ENCODE data around the gene LYPD3.
"Not testable (repeated sequence)": the region's sequence is repeated elsewhere in the genome, so short reads cannot be mapped to it uniquely, and the experiment has no call there.

The LYPD3 gene

DNA sequence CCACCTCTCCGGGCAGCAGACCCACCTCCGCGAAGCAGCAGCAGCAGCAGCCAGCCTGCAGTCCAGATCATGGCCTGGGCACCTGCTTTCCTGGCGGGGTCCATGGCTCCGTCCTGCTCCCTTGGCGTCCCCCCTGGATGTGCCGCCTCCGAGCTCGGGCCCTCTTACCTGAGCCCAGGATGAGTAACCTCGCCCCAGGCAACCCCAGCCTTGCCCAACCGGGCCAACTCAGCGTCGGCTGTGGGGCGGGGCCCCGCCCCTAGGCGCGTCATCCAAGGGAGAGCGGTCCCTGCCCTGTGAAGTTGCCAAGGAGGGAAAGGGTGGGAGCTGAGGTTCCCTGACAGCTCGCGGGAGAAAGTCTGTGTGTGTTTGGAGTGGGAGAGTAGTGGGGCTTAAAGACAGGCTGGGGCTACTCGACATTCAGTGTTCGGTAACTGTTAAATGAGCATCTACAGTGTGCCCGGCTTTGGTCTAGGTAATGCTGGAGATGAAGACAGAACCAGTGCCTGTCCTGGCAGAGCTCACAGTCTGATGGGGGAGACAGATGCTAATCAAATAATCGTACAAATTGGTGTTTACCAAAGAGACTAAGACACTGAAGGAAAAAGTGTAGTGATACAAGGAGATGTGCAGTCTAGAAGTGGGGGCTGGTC lies at the start of gene LYPD3:
Gene LYPD3, minus strand, starts transcription at position 141 of the 653 bp plus-strand sequence. Its CDS starts 37 bp downstream, at position 104.
- no peak for DNase-seq (ENCODE audit: low read depth, low spot score)

DNA sequence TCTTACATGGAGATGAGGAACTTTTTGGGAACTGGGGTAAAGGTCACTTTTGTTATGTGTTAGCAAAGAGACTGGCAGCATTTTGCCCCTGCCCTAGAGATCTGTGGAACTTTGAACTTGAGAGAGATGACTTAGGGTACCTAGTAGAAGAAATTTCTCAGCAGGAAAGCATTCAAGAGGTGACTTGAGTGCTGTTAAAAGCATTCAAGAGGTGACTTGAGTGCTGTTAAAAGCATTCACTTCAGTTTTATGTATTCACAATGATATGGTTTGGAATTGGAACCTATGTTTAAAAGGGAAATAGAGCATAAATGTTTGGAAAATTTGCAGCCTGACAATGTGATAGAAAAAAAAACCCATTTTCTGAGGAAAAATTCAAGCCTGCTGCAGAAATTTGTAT lies 47.0 kb upstream of the LYPD3 start:
- DNase-seq (ENCODE audit: low read depth, low spot score), result not testable (repeated sequence)

DNA sequence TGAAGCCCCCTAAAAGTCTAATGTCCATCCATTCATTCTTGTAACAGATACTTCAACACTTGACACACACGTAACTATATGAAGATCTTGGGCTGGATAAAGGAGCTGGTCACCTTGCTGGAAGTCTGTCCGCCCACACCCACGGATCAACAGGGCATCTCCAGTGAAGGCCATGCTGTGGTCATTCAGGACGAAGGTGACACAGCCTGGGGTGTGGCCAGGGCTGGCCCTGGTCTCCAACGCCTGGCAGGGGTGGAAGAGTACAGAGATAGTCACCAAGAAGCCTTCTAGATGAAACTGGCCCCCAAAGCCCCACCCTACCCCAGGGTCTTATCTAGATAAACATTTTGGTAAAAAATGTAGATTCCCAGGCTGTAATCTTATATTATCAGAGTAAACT lies 45.9 kb upstream of the LYPD3 start:
- no peak for DNase-seq (ENCODE audit: low read depth, low spot score)

DNA sequence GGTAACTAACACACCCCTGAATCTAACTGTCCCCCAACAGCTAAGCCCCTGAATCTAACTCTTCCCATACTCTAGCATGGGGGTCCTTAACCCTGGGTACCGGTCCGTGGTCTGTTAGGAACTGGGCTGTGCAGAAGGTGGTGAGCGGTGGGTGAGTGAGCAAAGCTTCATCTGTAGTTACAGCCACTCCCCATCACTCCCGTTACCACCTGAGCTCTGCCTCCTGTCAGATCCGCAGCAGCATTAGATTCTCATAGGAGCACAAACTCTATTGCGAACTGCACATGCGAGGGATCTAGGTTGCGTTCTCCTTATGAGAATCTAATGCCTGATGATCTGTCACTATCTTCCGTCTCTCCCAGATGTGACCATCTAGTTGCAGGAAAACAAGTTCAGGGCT lies 45.3 kb upstream of the LYPD3 start:
- no peak for DNase-seq (ENCODE audit: low read depth, low spot score)

DNA sequence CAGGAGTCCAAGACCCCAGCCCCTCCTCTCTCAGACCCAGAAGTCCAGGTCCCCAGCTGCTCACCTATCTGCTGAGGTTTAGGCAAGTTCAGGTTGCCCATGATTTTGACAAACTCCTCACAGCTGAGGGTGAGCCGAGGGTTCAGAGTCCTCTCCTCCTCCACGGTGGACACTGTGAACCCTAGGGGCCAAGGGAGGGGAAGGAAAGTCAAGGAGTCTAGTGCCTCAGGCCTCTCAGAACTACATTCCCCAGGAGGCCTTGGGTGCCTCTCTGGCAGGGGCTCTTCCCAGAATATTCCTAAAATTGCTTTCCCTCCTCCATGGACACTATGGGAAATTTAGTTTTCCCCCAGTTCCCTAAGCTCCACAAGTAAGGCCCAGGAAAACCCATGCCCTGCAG lies 42.5 kb upstream of the LYPD3 start:
- DNase-seq (ENCODE audit: low read depth, low spot score), result no peak

DNA sequence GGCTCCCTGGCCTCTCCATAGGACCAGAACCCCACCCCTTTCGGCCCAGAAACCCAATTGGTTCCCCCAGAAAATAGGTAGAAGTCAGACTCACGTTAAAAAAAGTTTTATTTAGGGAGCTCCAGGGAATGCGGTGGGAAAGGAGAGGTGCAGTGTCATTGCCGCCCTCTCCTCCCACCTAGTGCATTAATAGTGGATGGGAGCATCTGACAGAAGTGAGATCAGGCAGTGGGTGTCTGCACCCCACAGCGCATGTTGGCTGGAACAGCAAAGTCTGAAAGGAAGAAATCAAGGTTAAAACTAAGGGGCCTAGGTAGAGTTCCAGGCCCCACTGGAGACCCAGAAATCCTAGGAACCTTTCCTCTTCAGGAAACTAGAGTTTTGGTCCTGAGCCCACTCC lies 41.2 kb upstream of the LYPD3 start:
- no peak for DNase-seq (ENCODE audit: low read depth, low spot score)

DNA sequence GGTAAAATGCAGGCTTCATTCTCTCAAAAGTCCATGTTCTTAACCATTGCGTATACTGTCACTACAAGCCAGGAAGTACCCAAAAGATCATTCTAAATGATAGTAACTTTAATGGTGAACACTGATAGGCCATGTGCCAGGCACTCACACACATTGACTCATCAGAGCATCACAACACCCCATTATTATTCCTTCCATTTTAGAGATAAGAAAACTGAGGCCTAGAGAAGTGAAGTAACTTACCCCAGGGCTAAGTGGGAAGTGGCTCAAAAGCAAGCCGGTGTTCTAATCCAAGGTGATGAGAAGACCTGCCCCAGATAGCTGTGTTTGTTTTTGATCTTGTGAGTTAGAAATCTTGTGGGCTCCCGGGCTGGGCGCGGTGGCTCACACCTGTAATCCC lies 40.5 kb upstream of the LYPD3 start:
- no peak for DNase-seq (ENCODE audit: low read depth, low spot score)

DNA sequence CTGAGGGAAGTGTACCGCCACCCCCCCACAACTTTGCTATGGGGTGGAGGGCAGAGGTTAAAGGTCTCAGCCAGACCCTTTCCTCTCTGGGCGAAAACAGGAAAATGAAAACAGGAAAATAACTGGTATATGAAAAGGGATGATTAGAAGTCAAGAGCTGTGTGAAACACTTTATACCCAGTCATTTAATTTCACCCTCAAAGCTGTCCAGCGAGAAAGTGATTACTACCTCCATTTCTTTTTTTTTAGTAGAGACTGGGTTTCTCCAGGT lies 39.7 kb upstream of the LYPD3 start:
- no peak for DNase-seq (ENCODE audit: low read depth, low spot score)

DNA sequence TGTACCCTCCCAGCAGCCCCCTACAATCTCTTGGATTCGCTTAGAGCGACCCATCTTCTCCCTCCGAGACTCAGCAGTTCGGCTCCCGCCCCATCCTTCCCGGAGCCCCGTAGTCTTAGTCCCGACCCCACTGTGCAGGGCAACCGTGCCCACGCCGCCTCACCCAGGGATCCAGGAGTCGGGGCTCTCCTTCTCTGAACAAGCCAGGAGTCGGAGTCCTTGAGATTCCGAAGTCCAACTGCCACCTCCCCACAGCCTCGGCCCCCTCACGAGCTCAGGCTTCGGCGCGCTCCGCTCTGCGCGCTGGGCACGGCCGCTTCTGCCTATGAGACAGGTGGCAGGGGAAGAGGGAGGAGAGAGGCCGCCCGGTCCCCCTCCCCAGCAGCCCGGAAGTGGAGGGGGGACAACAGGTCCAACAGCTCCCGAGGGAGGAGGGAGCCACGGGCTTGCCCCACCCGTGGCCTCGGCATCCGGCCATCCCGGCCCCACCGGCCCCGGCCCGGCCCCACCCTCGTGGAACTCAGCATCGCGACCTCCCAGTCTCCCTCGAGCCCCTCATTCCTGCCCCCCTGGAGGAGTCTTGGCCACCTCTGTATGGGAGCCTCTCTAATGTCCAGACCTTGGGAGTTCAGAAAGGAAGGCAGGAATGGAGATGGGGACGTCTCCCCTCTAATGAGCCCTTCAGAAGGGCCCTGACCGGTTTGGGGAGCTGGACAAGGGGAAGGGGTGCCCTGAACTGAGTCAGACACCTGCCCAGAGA lies 39.2 kb upstream of the LYPD3 start, which contains the start of gene PHLDB3:
Gene PHLDB3, minus strand, starts transcription at position 321 of the 760 bp plus-strand sequence. CDS start 628 bp downstream, outside the sequence.
- DNase-seq (ENCODE audit: low read depth, low spot score), result no peak

DNA sequence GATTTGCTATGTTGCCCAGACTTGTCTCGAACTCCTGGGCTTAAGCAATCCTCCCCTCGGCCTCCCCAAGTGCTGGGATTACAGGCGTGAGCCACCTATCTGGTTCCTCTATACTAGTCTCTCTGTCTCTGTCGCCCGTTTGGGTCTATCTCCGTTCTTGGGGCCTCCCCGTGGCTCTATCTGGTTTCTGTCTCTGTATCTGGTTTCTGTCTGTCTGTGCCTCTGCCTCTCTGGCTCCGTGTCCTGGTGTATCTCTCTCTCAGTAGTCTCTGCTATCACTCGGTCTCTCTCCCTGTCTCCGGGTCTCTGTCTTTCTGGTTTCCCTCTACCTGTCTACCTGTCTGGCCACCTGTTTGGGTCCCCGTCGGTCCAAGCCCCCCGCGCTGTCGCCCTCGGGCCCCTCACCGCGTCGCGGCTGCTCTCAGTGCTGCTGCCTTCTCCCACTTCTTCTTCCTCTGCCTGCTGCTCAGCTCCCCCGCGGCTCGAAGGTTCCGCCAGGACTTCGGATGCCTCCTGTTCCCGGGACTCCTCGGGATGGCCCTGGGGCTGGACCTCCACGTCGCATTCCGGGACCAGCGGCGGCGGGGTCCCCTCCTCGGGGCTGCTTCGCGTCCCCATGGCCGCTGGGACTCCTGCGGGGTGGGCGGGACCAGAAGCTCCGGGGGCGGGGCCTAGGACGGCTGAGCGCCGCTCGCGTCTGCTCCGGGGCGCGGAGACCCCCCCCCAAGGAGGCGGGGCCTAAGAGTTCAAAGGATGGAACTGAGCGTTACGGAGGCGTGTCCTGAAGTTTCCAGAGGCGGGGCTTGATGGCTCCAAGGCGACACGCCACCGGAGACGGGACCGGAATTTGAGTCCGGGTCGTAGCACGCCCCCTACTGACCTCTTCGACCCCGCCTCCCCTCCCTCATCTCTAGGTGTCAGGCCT lies 38.4 kb upstream of the LYPD3 start:
- DNase-seq (ENCODE audit: low read depth, low spot score), result peak; percentile 61

DNA sequence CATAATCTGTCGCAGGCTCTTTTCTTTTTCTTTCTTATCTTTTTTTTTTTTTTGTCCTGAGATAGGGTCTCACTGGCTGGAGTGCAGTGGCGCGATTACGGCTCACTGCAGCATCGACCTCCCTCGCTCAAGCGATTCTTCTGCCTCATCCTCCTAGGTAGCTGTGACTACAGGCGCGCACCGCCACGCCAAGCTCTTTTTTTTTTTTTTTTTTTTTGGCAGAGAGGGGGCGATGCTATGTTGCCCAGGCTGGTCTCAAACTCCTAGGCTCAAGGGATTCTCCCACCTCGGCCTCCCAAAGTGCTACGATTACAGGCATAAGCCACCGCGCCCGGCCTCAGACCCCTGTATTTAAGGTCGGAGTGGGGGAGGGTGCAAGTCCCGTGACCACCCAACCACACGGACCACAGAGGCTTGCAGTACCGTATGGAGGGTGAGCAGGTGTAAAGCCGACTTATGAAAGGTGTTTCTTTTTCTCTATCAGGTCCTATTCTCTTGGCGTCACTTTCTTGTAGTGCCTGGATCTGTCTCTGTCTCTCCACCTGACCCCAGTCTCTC lies 37.1 kb upstream of the LYPD3 start:
- DNase-seq (ENCODE audit: low read depth, low spot score), result no peak

DNA sequence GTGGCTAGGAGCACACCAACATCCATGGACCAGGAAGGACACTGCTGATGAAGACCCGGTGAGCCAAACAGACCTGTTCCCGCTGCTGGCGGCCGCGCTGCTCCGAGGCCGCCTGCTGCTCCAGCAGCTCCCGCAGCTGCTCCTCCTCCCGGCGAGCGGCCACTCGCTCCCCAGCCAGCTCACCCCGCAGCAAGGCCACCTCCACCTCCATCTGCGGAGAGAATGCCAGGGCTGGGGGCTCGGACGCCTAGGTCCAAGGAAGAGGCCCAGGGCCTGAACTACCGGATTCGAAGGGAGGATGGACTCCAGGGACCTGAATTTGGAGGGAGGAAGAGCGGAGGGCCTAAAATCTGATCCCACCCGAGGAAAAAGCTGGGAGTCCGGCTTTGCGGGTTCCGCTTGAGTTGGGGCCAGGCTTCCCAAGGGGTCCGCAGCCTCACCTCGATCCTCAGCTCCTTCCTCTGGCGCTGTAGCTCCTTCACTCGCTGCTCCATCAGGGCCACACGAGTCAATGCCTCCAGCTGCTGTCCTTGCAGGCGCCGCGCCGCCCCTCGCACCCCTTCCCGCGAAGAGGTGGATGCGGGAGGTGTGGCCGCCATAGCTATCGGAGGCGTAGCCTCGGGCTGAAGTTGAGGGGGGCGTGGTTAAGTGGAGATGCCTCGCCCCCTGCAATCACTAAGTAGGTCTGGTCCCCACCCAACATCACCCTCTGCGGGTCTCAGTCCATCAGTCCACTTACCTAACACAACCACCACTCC lies 36.4 kb upstream of the LYPD3 start:
- DNase-seq (ENCODE audit: low read depth, low spot score), result no peak

DNA sequence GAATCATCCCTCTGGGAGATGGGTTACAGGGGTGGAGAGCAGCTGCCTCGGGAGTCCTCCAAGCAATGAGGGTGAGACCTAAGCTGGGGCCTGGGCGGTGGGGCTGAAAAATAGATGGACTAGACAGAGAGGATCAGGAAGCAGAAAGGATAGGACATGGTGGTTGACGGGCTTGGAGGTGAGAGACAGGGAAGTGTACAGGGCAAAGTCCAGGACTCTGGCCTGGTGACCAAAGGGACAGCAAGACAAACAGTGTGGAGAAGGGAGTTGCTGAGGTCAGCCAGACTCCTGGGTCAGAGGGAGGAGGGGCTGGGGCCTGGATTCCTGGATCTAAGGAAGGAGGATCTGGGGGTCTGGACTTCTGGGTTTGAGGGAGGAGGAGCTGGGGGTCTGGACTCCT lies 33.6 kb upstream of the LYPD3 start:
- DNase-seq (ENCODE audit: low read depth, low spot score), result no peak

DNA sequence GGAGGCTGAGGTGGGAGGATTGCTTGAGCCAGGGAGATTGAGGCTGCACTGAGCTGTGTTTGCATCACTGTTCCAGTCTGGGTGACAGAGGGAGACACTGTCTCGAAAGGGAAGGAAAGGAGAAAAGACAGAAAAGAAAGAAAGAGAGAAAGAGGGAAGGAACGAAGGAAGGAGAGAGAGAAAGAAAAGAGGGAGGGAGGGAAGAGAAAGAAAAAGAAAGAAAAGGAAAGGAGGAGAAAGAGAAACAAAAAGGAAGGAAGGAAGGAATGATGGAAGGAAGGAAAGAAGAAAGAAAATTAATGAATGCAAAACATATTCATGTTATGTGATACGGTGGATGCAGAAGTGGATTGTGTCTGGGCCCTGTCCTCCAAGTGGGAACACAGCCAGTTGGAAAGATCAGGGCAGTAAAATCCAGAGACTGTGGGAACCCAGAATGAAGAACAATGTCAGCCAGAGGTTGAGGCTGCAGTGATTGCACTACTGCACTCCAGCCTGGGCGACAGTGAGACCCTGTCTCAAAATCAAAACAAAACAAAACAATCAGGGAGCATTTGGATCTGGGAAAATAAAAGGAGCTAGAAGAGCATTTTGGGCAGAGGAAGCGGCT lies 32.9 kb upstream of the LYPD3 start:
- DNase-seq (ENCODE audit: low read depth, low spot score), result no peak

DNA sequence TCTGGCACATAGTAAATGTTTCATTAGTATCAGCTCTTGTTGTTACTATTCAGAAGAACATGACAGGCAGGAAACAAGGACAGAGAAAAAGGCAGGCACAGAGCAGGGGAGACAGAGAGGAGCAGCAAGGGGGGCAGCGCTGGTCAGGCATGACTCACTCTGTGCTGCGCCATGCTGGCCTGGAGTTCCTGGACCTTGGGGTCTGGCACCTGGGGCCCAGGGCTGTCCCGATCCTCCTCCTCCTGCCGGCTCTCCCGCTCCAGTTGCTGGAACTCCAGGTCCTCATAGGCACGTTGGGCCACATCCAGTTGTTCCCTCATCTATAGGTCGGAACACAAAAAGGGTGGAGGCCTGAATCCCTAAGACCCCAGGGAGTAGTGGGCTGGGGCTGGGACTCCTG lies 31.6 kb upstream of the LYPD3 start:
- no peak for DNase-seq (ENCODE audit: low read depth, low spot score)

DNA sequence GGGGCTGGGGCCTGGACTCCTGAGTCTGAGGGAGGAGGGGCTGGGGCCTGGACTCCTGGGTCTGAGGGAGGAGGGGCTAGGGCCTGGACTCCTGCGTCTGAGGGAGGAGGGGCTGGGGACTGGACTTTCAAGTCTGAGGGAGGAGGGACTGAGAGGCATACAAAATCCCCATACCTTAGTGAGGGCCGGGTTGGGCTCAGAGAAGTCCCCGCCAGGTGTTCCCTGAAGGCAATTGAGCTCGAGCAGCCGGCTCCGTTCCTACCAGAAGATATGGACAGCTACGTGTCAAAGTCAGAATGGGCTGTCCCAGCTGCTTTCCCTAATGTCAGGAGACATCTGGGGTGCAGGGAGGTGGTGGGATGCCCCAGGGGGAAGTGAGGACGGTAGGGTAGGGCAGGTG lies 29.7 kb upstream of the LYPD3 start:
- no peak for DNase-seq (ENCODE audit: low read depth, low spot score)

DNA sequence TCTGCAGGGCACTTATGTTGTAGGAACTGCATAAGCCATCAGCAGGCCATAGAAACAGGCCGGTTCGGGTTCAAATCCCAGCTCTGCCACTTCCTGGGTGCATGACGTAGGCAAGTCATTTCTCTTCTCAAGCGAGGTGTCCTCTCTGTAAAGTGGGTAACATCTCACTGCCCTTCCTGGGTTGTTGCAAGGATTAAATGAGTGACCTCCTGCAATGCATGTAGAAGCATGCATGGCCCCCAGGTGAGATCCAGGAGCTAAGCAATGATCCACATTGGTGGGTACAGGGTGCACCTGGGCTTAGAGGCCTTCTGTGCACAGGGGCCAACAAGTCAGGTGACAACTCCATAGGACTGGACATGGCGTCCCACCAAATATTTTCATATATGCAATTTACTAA lies 25.4 kb upstream of the LYPD3 start:
- DNase-seq (ENCODE audit: low read depth, low spot score), result no peak

DNA sequence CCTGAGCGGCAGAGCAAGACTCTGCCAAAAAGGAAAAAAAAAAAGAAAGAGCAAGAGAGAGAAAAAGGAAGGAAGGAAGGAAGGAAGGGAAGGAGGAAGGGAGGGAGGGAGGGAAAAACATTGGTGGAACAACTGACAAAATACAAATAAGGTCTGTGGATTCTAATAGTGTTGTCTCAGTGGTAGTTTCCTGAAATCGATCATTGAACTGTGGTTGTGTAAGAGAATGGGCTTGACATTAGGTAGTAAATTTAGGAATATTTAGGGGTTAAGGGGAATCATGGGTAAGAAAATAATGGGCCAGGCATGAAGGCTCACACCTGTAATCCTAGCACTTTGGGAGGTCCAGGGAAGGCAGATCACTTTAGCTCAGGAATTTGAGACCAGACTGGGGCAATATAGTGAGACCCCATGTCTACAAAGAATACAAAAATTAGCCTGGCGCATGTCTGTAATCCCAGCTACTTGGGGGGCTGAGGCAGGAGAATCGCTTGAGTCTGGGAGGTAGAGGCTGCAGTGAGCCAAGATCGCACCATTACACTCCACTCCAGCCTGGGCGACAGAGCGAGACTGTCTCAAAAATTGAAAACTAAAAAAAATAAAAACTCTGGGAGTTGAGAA lies 24.7 kb upstream of the LYPD3 start:
- no peak for DNase-seq (ENCODE audit: low read depth, low spot score)

DNA sequence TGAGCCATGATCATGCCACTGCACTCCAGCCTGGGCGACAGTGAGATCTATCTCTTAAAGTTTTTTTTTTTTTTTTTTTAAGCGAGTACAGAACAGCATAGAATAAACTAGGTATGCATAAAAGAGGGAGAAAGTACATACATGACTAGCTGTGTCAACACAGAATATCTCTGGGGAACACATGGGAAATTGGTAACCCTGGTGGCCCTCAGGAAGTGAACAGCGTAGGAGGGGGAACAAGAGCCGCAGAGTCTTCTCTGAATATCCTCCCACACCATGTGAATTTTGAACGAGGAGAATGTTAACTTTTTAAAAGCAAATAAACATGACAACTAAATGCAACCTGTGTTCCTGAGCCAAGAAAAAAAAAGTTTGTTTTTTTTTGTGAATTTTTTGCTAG lies 23.9 kb upstream of the LYPD3 start:
- DNase-seq (ENCODE audit: low read depth, low spot score), result no peak

DNA sequence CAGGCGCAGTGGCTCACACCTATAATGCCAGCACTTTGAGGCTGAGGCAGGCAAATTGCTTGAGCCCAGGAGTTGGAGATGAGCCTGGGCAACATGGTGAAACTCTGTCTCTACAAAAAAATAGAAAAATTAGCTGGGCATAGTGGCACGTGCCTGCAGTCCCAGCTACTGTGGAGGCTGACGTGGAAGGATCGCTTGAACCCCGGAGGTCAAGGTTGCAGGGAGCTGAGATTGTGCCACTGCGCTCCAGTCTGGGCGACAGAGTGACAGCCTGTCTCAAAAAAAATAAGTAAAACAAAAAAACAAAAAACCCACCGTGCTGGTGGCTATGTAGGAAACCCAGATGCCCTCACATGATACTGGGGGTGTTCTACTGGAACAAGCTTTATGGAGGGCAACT lies 22.8 kb upstream of the LYPD3 start:
- DNase-seq (ENCODE audit: low read depth, low spot score), result no peak

DNA sequence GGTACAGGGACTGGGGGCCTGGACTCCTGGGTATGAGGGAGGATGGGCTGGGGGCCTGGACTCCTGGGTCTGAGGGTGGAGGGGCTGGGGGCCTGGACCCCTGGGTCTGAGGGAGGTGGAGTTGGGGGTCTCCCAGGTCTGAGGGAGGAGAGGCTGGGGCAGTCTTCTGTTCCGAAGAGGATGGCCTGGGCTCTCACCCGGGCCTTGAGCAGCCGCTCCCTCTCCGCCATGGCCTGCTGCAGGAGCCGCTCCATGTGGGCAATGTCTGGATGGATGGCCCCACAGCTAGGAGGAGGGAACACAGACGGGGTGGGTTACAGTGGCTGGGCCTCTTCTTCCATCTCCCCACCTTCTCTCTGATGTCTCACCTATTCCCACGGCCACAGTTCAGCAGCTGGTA lies 21.0 kb upstream of the LYPD3 start:
- no peak for DNase-seq (ENCODE audit: low read depth, low spot score)
